SK-N-SH (cell line): ENCODE results near the gene TCEA2. TPM values are rescaled to one million over a fixed set of nuclear protein-coding genes. Genes with fewer than 3 reads are reported as not detected.

Experiments
- CTCF ChIA-PET: fragments of 300-600, 350-600 bp; formaldehyde crosslinking; extraction: SDS; loops from one replicate; lab custom pipeline; 2021; lab: Yijun Ruan, JAX
- POLR2A ChIA-PET: fragments of 350-600 bp; sonication (Branson Sonifier 250); formaldehyde crosslinking; extraction: SDS; loops from one replicate; lab custom pipeline; 2020; ENCODE audit warnings: antibody characterized with exemption, inconsistent platforms; lab: Yijun Ruan, JAX
- DNase-seq: peaks from one replicate; pipeline ENCODE4 v3.0.0; 2012
- H2AFZ ChIP-seq: fragments of 200-600 bp; sonication (generic); 2 replicates; pipeline ENCODE4 v1.8.1; 2016; ENCODE audit warnings: antibody characterized with exemption, mild to moderate bottlenecking, low read depth
- H3F3A ChIP-seq: fragments of 200-600 bp; sonication (generic); replicated peaks from 2 replicates; pipeline ENCODE3; 2016; ENCODE audit warnings: antibody characterized with exemption, mild to moderate bottlenecking; ENCODE audit not compliant: insufficient read depth
- H3K27ac ChIP-seq, 2 experiments: fragments of 200-500 bp in 1 of 2; fragments of 200-600 bp in 1 of 2; sonication (Bioruptor generic) in 1 of 2; sonication (generic), shearing (Covaris generic) in 1 of 2; 2 replicates each; pipeline versions ENCODE4 v1.5.1 to v1.6.1; 2014 to 2016; ENCODE audit warnings: low read depth in 2 of 2, inconsistent platforms in 1 of 2, low read length in 1 of 2, mild to moderate bottlenecking in 1 of 2, mixed read lengths in 1 of 2
- H3K27me3 ChIP-seq: fragments of 200-600 bp; sonication (generic), shearing (Covaris generic); 2 replicates; pipeline ENCODE4 v1.6.1; 2016; ENCODE audit warnings: mixed run types; ENCODE audit not compliant: insufficient read depth
- H3K36me3 ChIP-seq, 2 experiments: fragments of 200-500 bp in 1 of 2; fragments of 200-600 bp in 1 of 2; sonication (Bioruptor generic) in 1 of 2; sonication (generic) in 1 of 2; replicated peaks in 1 of 2; 2 replicates each; pipeline versions ENCODE3 to v1.5.1; 2014 to 2016; ENCODE audit warnings: low read length in 1 of 2, mild to moderate bottlenecking in 1 of 2; ENCODE audit not compliant: insufficient read depth in 2 of 2, control insufficient read depth in 1 of 2
- H3K4me1 ChIP-seq, 2 experiments: fragments of 200-500 bp in 1 of 2; fragments of 200-600 bp in 1 of 2; sonication (Bioruptor generic) in 1 of 2; sonication (generic), shearing (Covaris generic) in 1 of 2; 2 replicates each; pipeline versions ENCODE4 v1.5.1 to v1.6.1; 2014 to 2016; ENCODE audit warnings: low read depth in 1 of 2, low read length in 1 of 2, mixed run types in 1 of 2; ENCODE audit not compliant: insufficient read depth in 2 of 2, control insufficient read depth in 1 of 2
- H3K4me2 ChIP-seq: fragments of 200-600 bp; sonication (generic), shearing (Covaris generic); 2 replicates; pipeline ENCODE4 v1.6.1; 2017; ENCODE audit warnings: mixed run types
- H3K4me3 ChIP-seq, 2 experiments: fragments of 200-500 bp in 1 of 2; fragments of 200-600 bp in 1 of 2; sonication (Bioruptor generic) in 1 of 2; sonication (generic), shearing (Covaris generic) in 1 of 2; 2 replicates each; pipeline versions ENCODE4 v1.5.1 to v1.8.1; 2014 to 2016; ENCODE audit warnings: low read depth in 2 of 2, inconsistent platforms in 1 of 2, low read length in 1 of 2, mild to moderate bottlenecking in 1 of 2, mixed read lengths in 1 of 2, moderate library complexity in 1 of 2
- H3K79me2 ChIP-seq: fragments of 200-600 bp; sonication (generic); 2 replicates; pipeline ENCODE4 v1.8.1; 2017; ENCODE audit warnings: mild to moderate bottlenecking; ENCODE audit not compliant: insufficient read depth
- H3K9ac ChIP-seq: fragments of 200-600 bp; sonication (generic); 2 replicates; pipeline ENCODE4 v1.6.1; 2017; ENCODE audit warnings: mixed run types
- H3K9me2 ChIP-seq: fragments of 200-600 bp; sonication (generic); 2 replicates; pipeline ENCODE4 v1.6.1; 2017; ENCODE audit warnings: mixed run types
- H3K9me3 ChIP-seq: fragments of 200-600 bp; sonication (generic); 2 replicates; pipeline ENCODE4 v1.6.1; 2017; ENCODE audit warnings: mixed run types, mild to moderate bottlenecking, moderate library complexity
- H4K20me1 ChIP-seq: fragments of 200-600 bp; sonication (generic); 2 replicates; pipeline ENCODE4 v1.6.1; 2017; ENCODE audit warnings: mild to moderate bottlenecking, mixed run types; ENCODE audit not compliant: insufficient read depth
- FOSL2 ChIP-seq: IDR thresholded peaks from 2 replicates; pipeline ENCODE4 v1.4.0; 2012; ENCODE audit warnings: low read depth, mild to moderate bottlenecking, moderate library complexity, borderline replicate concordance
- FOXJ3 ChIP-seq: sonication (generic); formaldehyde crosslinking; IDR thresholded peaks from 2 replicates; pipeline ENCODE4 v1.5.1; 2020; ENCODE audit warnings: mild to moderate bottlenecking, missing genetic modification reagents
- FOXM1 ChIP-seq: IDR thresholded peaks from 2 replicates; pipeline ENCODE4 v1.4.0; 2012; ENCODE audit warnings: low read depth, mild to moderate bottlenecking
- GABPA ChIP-seq: IDR thresholded peaks from 2 replicates; pipeline ENCODE4 v1.4.0; 2012; ENCODE audit warnings: low read depth, mild to moderate bottlenecking
- GATA2 ChIP-seq: sonication (generic); formaldehyde crosslinking; IDR thresholded peaks from 2 replicates; pipeline ENCODE4 v1.5.0; 2020; ENCODE audit warnings: mild to moderate bottlenecking, missing genetic modification reagents
- IRF3 ChIP-seq: fragments of 150-350 bp; IDR thresholded peaks from 2 replicates; pipeline ENCODE4 v1.6.1; 2016; ENCODE audit warnings: mild to moderate bottlenecking, low read depth, low read length
- JUND ChIP-seq: IDR thresholded peaks from 2 replicates; pipeline ENCODE4 v1.4.0; 2012
- MAX ChIP-seq: IDR thresholded peaks from 2 replicates; pipeline ENCODE4 v1.4.0; 2012; ENCODE audit warnings: low read depth
- MXI1 ChIP-seq: IDR thresholded peaks from 2 replicates; pipeline ENCODE4 v1.6.1; 2012; ENCODE audit warnings: mild to moderate bottlenecking, low read depth, low read length, improper control_type of control experiment
- NFIC ChIP-seq: IDR thresholded peaks from 2 replicates; pipeline ENCODE4 v1.4.0; 2012; ENCODE audit warnings: borderline replicate concordance
- NRF1 ChIP-seq: IDR thresholded peaks from 2 replicates; pipeline ENCODE4 v1.6.1; 2012; ENCODE audit warnings: low read depth, mild to moderate bottlenecking, low read length
- RAD21 ChIP-seq: IDR thresholded peaks from 2 replicates; pipeline ENCODE4 v1.6.1; 2012; ENCODE audit warnings: mild to moderate bottlenecking, low read length
- RCOR1 ChIP-seq: fragments of 150-350 bp; IDR thresholded peaks from 2 replicates; pipeline ENCODE4 v1.6.1; 2017; ENCODE audit warnings: antibody characterized with exemption, low read length
- REST ChIP-seq: IDR thresholded peaks from 2 replicates; pipeline ENCODE4 v1.6.1; 2012; ENCODE audit warnings: mild to moderate bottlenecking, low read depth, low read length, moderate library complexity
- RFX5 ChIP-seq: IDR thresholded peaks from 2 replicates; pipeline ENCODE4 v1.6.1; 2012; ENCODE audit warnings: mild to moderate bottlenecking, improper control_type of control experiment, low read length
- RXRA ChIP-seq: IDR thresholded peaks from 2 replicates; pipeline ENCODE4 v1.4.0; 2012; ENCODE audit warnings: low read depth, mild to moderate bottlenecking, borderline replicate concordance
- WGBS: methylation state at CpG from one replicate; pipeline ENCODE4 v1.1.6; 2017; ENCODE audit warnings: low lambda C conversion rate; 5-methylcytosine and 5-hydroxymethylcytosine counted together
- polyA plus RNA-seq, 3 experiments: library from polyadenylated mRNA; depleted of rRNA; stranded (reverse); fragments of >200 nt; gene quantifications; 2 replicates each; pipeline ENCODE4 v1.2.3, GENCODE V29; 2012
- TF ChIP-seq, protein P1 (sequence below): IDR thresholded peaks from 2 replicates; pipeline ENCODE4 v1.4.0; 2012; ENCODE audit warnings: low read depth, borderline replicate concordance
- TF ChIP-seq, protein P2 (sequence below): fragments of 150-350 bp; IDR thresholded peaks from 2 replicates; pipeline ENCODE4 v1.6.1; 2017; ENCODE audit warnings: antibody characterized with exemption, low read length, low read depth, borderline replicate concordance

The TCEA2 gene
- polyA plus RNA-seq, 1 of the 3 experiments (the other 2 are of a cell fraction), result 98.9 TPM

DNA sequence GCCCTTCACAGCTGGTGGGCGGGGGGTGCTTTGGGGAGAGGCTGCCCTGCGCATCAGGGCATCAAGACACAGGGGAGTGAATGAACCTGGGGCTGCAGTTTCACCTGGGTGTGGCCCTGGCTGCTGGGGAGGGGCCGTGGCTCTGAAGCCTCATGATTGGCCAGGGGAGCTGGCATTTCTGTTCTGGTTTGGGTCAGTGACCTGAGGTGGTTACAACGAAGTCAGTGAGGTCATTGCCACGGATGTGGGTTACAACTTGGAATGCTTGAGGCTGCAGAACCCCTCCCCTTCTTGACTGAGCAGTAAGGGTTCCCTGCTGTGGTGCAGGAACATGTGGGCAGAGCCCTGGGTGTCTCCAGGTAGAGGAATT, 3.0 kb downstream of the TCEA2 start:
- H3K27ac ChIP-seq, result no peak overlapping the region
- H3K9ac ChIP-seq, result no peak overlapping the region
- peaks cover 14 to 21% of the 10 kb centered on the region in 2 experiments; a peak in 2 of 4 replicates for H3K4me1 ChIP-seq
- no peaks in the 10 kb centered on the region for H3K9me2 ChIP-seq
- no peaks in the 10 kb centered on the region for H3K27me3 ChIP-seq
- TF ChIP-seq, protein P1, sequence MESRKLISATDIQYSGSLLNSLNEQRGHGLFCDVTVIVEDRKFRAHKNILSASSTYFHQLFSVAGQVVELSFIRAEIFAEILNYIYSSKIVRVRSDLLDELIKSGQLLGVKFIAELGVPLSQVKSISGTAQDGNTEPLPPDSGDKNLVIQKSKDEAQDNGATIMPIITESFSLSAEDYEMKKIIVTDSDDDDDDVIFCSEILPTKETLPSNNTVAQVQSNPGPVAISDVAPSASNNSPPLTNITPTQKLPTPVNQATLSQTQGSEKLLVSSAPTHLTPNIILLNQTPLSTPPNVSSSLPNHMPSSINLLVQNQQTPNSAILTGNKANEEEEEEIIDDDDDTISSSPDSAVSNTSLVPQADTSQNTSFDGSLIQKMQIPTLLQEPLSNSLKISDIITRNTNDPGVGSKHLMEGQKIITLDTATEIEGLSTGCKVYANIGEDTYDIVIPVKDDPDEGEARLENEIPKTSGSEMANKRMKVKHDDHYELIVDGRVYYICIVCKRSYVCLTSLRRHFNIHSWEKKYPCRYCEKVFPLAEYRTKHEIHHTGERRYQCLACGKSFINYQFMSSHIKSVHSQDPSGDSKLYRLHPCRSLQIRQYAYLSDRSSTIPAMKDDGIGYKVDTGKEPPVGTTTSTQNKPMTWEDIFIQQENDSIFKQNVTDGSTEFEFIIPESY, result no peak
- TF ChIP-seq RAD21, result no peak
- no peak for TF ChIP-seq FOSL2
- no peak for TF ChIP-seq MAX
- no peak for TF ChIP-seq FOXJ3 (CRISPR knock-in tag)
- no peak for TF ChIP-seq RFX5
- no peak for TF ChIP-seq NRF1
- TF ChIP-seq NFIC, result no peak
- no peak for TF ChIP-seq GABPA
- TF ChIP-seq, protein P2, sequence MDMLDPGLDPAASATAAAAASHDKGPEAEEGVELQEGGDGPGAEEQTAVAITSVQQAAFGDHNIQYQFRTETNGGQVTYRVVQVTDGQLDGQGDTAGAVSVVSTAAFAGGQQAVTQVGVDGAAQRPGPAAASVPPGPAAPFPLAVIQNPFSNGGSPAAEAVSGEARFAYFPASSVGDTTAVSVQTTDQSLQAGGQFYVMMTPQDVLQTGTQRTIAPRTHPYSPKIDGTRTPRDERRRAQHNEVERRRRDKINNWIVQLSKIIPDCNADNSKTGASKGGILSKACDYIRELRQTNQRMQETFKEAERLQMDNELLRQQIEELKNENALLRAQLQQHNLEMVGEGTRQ, result no peak
- TF ChIP-seq GATA2 (CRISPR knock-in tag), result no peak
- POLR2A ChIA-PET, result no interaction called here
- no peak overlapping the region for H3K4me3 ChIP-seq
- CTCF ChIA-PET, result interaction anchor here (2.0 to 2.3 kb wide), 2 partner anchors 28 to 55 kb away, joined by 12 read pairs; no protein-coding TSS in a partner anchor
- H4K20me1 ChIP-seq, result no peaks in the 10 kb centered on the region
- WGBS, result no CpG with 5 or more reads among the region's 5 CpGs
- peaks cover 15% of the 10 kb centered on the region; the same call in 1 of the 2 replicates for H3K79me2 ChIP-seq
- H3F3A ChIP-seq, result peaks cover 4% of the 10 kb centered on the region
- H3K4me2 ChIP-seq, result no peak overlapping the region
- H3K9me3 ChIP-seq, result no peaks in the 10 kb centered on the region
- H3K36me3 ChIP-seq, result no peaks in the 10 kb centered on the region
- H2AFZ ChIP-seq, result no peak overlapping the region
- DNase-seq, result no peak

GRCh38 chr20:64067005-64067632, 4.1 kb downstream of the TCEA2 start:
- Histone ChIP-seq H4K20me1 (no peaks in the 10 kb centered on the region), H3K36me3 (no peaks in the 10 kb centered on the region), H3K27me3 (no peaks in the 10 kb centered on the region), H3K79me2 (peaks cover 15% of the 10 kb centered on the region; the same call in 1 of the 2 replicates), H3K27ac (no peak overlapping the region), H3K4me3 (no peak overlapping the region), H3K4me2 (no peak overlapping the region), H3F3A (peaks cover 4% of the 10 kb centered on the region), H3K9ac (no peak overlapping the region), H3K9me2 (no peaks in the 10 kb centered on the region), H3K4me1 (peaks cover 14 to 20% of the 10 kb centered on the region in 2 experiments; a peak in 2 of 4 replicates), H3K9me3 (no peaks in the 10 kb centered on the region), H2AFZ (no peak overlapping the region)
- POLR2A ChIA-PET, result no interaction called here
- WGBS, result 90% methylated on average over 3 of the region's 6 CpGs
- no peak for DNase-seq
- CTCF ChIA-PET, result interaction anchor here (0.8 to 2.0 kb wide), 4 partner anchors 10 to 87 kb away, joined by 3 to 12 read pairs (median 4); partner anchors contain the start of gene SAMD10
- TF ChIP-seq RXRA (no peak), JUND (no peak), MXI1 (no peak), IRF3 (no peak), FOXM1 (no peak), GATA2 (CRISPR knock-in tag) (no peak), FOXJ3 (CRISPR knock-in tag) (no peak), RCOR1 (no peak), NFIC (no peak), REST (no peak)
- TF ChIP-seq, protein P2, result no peak
